DMS153 treated with DMSO at 0.1 percent for 48 hours (cell line): ENCODE results near the gene MRGPRD.

Experiments used
- DNase-seq: peaks from one replicate; lab custom pipeline; 2025; ENCODE audit not compliant: unreplicated experiment; lab: John Stamatoyannopoulos, UW

The MRGPRD gene

GRCh38 chr11:68970921-68971636 lies 9.7 kb downstream of the MRGPRD start:
- DNase-seq = no peak

DNA sequence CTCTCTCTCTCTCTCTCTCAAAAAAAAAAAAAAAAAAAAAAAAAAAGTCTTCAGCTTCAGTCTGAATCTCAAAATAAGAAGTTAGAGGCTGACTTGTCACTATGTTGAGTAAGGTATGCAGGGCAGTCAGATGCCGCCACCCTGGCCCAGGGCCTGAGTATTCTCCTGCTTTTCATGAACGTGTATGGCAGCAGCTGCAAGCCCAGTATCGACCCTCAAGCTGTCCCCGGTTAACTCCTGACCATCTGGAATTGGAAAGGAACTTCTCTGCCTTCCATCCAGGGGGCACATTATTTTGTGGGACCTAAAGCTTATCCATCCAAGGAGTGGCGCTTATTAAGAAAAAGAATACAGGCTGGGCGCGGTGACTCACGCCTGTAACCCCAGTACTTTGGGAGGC lies 11.4 kb downstream of the MRGPRD start:
- DNase-seq = no peak

DNA sequence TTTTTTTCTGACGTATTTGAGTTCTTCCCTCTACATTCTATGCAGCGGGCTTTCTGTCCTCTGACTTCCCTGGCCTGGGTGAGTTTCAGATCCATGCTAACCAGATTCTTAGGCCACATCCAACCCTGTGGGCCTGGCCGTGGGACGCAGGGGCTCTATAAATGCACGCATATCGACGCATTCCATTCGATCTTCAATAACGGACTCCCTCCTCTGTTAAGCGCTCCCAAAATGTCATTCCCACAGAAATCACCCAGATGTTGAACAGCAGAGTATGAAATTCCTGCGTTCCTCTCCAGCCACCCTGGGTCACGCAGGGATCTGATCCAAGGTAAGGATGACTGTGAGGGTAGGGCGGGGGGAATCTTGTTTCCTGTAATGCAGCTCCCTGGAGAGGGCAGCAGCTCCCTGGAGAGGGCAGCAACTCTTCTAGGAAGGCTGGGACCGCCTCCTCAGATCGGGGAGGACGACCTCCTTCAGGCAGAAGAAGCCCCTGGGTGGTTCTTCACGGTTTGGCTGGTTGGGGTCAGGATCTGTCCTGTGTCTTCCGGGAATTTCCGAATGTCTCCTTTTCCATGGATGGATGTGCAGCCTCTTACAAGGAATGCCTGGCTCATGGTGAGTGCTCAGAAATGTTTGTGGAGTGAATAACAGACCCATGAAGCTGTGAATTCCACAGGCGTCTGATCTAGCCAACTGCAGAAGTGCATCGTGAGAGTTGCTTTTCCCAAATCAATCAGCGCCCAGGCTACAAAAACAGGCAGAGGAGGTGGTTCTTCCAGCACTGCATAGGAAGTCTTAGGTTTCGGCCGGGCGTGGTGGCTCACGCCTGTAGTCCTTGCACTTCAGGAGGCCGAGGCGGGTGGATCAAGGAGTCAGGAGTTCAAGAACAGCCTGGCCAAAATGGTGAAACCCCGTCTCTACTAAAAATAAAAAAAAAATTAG lies 12.2 kb downstream of the MRGPRD start:
- DNase-seq = no peak

- no peak for DNase-seq
Observed at GRCh38 chr11:68966894-68967780, 13.6 kb downstream of the MRGPRD start.

DNA sequence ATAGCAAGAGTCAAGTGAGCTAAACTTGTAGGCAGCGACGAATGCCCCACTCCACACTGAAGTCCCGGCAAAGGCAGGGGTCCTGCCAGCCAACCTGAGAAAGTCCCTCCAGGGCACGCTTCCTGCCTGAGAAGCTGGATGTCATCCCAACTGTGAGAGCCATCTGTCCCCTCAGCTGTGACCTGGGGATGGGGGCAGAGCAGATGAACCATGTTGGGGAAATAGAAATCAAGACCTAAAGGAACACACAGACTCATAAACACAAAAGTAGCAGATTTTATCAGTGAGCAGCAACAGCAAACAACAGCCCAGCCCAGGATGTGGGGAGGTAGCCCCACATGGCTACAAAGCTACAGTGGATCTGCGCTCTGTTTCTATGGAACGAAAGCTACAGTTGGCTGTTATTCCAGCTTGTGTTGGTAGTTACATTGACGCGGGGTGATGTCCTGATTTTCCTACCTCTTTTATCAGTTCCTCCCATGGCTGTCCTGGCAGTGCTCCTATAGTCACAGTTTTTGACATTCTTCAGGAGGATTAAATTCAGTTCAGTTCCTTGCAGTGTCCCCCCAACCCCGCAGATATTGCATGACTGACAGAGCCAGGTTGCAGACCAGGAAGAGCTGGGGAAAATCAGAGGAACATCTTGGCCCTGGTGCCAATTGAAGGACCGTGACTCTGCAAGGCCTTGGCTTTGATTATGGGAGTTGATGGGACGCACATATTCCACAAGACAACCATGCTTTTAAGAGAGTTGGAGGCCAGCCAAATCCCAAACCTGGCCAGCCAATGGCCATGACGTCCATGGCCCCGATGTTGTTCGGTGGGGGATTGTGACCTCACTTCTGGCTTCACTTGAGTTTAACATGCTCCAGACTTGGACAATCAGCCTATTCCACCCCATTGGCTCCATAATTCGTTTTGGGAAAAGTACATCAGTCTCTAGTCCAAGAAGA lies 14.6 kb downstream of the MRGPRD start:
- DNase-seq = no peak

DNA sequence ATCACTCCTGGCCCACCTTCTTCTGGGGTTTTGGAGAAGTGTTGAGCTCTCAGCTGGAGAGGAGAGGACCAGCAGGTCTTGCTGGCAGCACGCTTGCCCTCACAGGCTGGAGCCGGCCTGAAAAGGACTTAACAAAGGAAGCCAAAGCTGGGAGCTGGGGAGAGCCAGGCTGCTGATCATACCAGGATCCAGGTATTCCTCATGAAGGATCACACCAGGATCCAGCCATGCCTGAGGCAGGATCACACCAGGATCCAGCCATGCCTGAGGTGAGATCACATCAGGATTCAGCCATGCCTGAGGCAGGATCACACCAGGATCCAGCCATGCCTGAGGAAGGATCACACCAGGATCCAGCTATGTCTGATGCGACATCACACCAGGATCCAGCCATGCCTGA lies 17.0 kb downstream of the MRGPRD start:
- no peak for DNase-seq

GRCh38 chr11:68962527-68963250 lies 18.1 kb downstream of the MRGPRD start:
- DNase-seq = no peak

DNA sequence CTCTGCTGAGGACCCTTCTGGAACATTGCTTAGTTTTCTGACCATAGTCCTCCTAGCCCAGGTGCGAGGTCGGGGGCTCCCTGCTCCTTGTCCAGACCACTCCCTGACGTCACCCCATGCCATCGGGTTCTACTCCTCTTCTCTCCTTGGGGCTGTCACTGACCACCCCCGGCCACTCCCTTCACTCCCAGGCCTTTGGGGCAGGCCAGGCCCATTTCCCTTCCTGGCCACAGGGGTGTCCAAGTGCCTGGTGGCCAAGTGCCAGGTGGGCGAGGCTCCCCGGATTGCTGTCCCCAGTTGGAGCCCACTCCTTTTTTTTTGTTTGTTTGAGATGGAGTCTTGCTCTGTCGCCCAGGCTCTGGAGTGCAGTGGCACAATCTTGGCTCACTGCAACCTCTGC lies 19.5 kb downstream of the MRGPRD start:
- DNase-seq = no peak

- no peak for DNase-seq
Observed at GRCh38 chr11:68960294-68961071, 20.3 kb downstream of the MRGPRD start.

GRCh38 chr11:68959465-68960293 lies 21.1 kb downstream of the MRGPRD start:
- DNase-seq = no peak

- no peak for DNase-seq
Observed at GRCh38 chr11:68958211-68958610, 22.6 kb downstream of the MRGPRD start.

GRCh38 chr11:68956547-68957254 lies 24.1 kb downstream of the MRGPRD start:
- no peak for DNase-seq

DNA sequence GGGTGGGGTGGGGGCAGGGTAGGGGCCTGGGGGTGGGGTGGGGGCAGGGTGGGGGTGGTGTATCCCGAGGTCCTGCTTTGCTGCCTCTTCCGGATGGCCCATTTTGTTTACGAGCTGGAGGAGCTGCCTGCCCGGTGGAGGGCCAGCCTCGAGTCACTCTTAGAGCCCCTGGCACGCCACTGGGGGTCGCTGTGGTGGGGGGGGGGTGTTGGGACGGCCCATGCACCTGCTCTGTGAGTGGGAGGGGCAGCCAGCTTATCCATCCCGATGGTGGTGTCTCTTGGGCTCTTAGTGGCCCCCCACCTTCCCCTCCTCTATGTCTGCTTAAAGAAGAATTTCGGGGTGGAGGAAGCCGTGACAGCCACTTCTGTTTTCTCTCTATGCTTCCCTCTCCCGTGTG lies 24.6 kb downstream of the MRGPRD start:
- no peak for DNase-seq

- no peak for DNase-seq
Observed at GRCh38 chr11:68955607-68955958, 25.2 kb downstream of the MRGPRD start.

DNA sequence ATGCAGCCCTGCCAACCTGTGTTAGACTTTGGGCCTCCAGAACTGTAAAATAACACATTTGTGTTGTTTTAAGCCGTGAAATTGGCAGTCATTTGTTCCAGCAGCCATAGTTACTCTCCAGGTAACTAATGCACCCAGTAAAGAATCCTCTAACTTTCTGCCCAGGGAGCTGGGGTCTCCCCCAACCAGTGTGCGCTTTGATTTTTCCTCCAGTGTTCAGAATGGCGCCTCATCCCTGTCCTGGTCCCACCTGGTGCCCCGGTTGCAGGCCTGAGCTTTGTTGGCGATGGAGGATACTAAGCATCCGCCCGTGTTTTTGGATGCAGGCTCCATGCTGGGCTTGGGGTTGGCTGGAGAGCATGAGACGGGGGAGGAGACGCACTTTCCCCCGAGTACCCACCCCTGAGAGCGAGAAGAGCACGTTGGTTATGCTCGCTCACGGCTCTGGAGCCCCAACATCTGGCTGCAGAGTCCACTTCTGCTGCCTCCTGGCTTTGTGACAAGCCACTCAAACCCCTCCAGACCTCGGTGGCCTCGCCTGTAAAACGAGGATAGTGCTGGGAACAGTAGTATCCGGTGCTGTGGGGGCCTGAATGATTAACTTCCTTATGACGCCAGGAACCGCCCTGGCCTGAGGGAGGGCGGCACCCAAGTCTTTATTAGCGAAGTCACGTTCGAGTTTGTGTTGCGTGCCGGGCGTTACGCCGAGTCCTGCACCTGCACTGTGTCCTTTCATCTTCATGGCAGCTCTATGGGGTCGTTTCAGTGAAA lies 25.8 kb downstream of the MRGPRD start:
- DNase-seq = no peak

DNA sequence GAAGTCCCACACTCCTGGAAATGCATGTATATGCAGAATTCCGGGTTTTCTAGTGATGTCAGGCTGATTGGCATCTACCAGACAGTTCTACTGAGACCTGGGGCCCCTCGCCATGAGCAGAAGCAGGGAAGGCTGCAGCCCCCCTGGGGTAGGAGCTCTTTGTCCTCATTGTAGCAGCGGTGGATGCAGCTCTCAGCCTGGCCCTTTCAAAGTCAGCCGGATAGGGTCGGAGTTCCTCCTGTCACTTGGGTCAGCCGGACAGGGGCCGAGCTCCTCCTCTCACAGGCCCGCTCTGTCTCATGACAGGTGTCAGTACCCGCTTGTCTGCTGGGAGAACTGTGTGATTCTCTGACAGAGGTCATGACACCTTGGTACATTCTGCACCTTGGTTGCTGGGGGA lies 30.0 kb downstream of the MRGPRD start:
- no peak for DNase-seq

DNA sequence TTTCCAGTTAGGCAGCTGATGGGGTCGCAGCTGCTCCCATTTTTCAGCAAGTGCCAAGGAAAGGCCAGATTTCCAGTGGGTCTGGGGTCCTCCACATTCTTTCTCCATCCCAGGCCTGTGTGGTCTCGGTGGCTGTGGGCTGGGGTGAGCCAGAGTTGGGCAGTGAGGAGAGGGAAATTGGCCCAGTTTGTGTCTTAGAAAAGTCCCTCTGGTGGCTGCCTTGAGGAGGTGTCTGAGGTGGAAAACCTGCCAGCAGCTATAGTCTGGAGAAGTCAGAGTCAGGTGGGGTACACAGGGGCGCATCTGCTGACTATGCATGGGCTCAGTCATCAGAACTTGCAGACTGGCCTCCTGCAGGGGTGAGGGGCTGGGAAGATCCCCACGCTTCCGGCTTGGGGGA lies 30.5 kb downstream of the MRGPRD start:
- no peak for DNase-seq
